ENCODE measurements around the gene ITGAL. TPM values are rescaled to one million over a fixed set of nuclear protein-coding genes. Genes with fewer than 3 reads are reported as not detected.

Gene ITGAL
- total and polyA plus RNA-seq, 2 of the 13 experiments (the other 11 are each of a cell fraction or from before 2014, with no cell fraction given), result 0.86 to 1.2 TPM

GRCh38 chr16:30534368-30535105 lies 62.0 kb downstream of the ITGAL start, which contains the start of gene ZNF747 (continued):
- TF ChIP-seq ZFP41 (CRISPR knock-in tag; IDR thresholded peaks at IDR 0.05; ENCODE audit: borderline replicate concordance) (no peak; the same call in 1 of the 2 replicates), KLF9 (CRISPR knock-in tag; IDR thresholded peaks at IDR 0.05; ENCODE audit: low read depth) (peak; percentile 39; the same call in 1 of the 2 replicates), SAFB2 (CRISPR knock-in tag; IDR thresholded peaks at IDR 0.05; ENCODE audit: borderline replicate concordance, low read depth) (peak; percentile 95), SALL2 (CRISPR knock-in tag; IDR thresholded peaks at IDR 0.05) (peak; percentile 22), ZNF691 (CRISPR knock-in tag; IDR thresholded peaks at IDR 0.05; ENCODE audit: borderline replicate concordance, low read depth) (no peak), FLYWCH1 (CRISPR knock-in tag; IDR thresholded peaks at IDR 0.05) (peak; percentile 85; the same call in 1 of the 2 replicates), HNRNPLL (IDR thresholded peaks at IDR 0.05; ENCODE audit: low read depth, low read length, poor library complexity, severe bottlenecking) (peak; percentile 90), CHCHD3 (CRISPR knock-in tag; IDR thresholded peaks at IDR 0.05) (no peak), RAD21 (CRISPR knock-in tag; IDR thresholded peaks at IDR 0.05) (no peak; the same call in none of the 2 replicates), AKAP8 (CRISPR knock-in tag; IDR thresholded peaks at IDR 0.05) (peak; percentile 96), FOXA3 (CRISPR knock-in tag; IDR thresholded peaks at IDR 0.05) (peak; percentile 43), PPARG (CRISPR knock-in tag; conservative IDR thresholded peaks at IDR 0.05) (peak; percentile 80), U2AF1 (optimal IDR thresholded peaks at IDR 0.05; ENCODE audit: low read depth, low read length) (peak; percentile 97), ZNF768 (CRISPR knock-in tag; IDR thresholded peaks at IDR 0.05) (peak; percentile 61), RARA (CRISPR knock-in tag; IDR thresholded peaks at IDR 0.05) (peak; percentile 67; the same call in 1 of the 2 replicates), ZNF33B (CRISPR knock-in tag; IDR thresholded peaks at IDR 0.05) (no peak)
- TF ChIP-seq, protein P1, sequence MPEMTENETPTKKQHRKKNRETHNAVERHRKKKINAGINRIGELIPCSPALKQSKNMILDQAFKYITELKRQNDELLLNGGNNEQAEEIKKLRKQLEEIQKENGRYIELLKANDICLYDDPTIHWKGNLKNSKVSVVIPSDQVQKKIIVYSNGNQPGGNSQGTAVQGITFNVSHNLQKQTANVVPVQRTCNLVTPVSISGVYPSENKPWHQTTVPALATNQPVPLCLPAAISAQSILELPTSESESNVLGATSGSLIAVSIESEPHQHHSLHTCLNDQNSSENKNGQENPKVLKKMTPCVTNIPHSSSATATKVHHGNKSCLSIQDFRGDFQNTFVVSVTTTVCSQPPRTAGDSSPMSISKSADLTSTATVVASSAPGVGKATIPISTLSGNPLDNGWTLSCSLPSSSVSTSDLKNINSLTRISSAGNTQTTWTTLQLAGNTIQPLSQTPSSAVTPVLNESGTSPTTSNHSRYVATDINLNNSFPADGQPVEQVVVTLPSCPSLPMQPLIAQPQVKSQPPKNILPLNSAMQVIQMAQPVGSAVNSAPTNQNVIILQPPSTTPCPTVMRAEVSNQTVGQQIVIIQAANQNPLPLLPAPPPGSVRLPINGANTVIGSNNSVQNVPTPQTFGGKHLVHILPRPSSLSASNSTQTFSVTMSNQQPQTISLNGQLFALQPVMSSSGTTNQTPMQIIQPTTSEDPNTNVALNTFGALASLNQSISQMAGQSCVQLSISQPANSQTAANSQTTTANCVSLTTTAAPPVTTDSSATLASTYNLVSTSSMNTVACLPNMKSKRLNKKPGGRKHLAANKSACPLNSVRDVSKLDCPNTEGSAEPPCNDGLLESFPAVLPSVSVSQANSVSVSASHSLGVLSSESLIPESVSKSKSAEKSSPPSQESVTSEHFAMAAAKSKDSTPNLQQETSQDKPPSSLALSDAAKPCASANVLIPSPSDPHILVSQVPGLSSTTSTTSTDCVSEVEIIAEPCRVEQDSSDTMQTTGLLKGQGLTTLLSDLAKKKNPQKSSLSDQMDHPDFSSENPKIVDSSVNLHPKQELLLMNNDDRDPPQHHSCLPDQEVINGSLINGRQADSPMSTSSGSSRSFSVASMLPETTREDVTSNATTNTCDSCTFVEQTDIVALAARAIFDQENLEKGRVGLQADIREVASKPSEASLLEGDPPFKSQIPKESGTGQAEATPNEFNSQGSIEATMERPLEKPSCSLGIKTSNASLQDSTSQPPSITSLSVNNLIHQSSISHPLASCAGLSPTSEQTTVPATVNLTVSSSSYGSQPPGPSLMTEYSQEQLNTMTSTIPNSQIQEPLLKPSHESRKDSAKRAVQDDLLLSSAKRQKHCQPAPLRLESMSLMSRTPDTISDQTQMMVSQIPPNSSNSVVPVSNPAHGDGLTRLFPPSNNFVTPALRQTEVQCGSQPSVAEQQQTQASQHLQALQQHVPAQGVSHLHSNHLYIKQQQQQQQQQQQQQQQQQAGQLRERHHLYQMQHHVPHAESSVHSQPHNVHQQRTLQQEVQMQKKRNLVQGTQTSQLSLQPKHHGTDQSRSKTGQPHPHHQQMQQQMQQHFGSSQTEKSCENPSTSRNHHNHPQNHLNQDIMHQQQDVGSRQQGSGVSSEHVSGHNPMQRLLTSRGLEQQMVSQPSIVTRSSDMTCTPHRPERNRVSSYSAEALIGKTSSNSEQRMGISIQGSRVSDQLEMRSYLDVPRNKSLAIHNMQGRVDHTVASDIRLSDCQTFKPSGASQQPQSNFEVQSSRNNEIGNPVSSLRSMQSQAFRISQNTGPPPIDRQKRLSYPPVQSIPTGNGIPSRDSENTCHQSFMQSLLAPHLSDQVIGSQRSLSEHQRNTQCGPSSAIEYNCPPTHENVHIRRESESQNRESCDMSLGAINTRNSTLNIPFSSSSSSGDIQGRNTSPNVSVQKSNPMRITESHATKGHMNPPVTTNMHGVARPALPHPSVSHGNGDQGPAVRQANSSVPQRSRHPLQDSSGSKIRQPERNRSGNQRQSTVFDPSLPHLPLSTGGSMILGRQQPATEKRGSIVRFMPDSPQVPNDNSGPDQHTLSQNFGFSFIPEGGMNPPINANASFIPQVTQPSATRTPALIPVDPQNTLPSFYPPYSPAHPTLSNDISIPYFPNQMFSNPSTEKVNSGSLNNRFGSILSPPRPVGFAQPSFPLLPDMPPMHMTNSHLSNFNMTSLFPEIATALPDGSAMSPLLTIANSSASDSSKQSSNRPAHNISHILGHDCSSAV (CRISPR knock-in tag; IDR thresholded peaks at IDR 0.05; ENCODE audit: borderline replicate concordance), result no peak; the same call in 1 of the 2 replicates
- TF ChIP-seq, protein P2, sequence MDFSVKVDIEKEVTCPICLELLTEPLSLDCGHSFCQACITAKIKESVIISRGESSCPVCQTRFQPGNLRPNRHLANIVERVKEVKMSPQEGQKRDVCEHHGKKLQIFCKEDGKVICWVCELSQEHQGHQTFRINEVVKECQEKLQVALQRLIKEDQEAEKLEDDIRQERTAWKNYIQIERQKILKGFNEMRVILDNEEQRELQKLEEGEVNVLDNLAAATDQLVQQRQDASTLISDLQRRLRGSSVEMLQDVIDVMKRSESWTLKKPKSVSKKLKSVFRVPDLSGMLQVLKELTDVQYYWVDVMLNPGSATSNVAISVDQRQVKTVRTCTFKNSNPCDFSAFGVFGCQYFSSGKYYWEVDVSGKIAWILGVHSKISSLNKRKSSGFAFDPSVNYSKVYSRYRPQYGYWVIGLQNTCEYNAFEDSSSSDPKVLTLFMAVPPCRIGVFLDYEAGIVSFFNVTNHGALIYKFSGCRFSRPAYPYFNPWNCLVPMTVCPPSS (IDR thresholded peaks at IDR 0.05), result no peak
- TF ChIP-seq, protein P3, sequence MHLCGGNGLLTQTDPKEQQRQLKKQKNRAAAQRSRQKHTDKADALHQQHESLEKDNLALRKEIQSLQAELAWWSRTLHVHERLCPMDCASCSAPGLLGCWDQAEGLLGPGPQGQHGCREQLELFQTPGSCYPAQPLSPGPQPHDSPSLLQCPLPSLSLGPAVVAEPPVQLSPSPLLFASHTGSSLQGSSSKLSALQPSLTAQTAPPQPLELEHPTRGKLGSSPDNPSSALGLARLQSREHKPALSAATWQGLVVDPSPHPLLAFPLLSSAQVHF (CRISPR knock-in tag; IDR thresholded peaks at IDR 0.05), result peak; percentile 71; the same call in 1 of the 2 replicates
